Fibroblast of peridontal ligament (primary cell): ENCODE measurements around the gene NABP2.

Experiments
- DNase-seq: peaks from one replicate; pipeline ENCODE4 v3.0.0-alpha.2; 2010; ENCODE audit errors: extremely low read depth

Gene NABP2

GRCh38 chr12:56274299-56274698 lies 50.2 kb downstream of the NABP2 start:
- no peak for DNase-seq

- DNase-seq: no peak
Observed at GRCh38 chr12:56278905-56279304, 54.8 kb downstream of the NABP2 start.
